ENCODE measurements around the gene TFAP2B.

TFAP2B gene

DNA sequence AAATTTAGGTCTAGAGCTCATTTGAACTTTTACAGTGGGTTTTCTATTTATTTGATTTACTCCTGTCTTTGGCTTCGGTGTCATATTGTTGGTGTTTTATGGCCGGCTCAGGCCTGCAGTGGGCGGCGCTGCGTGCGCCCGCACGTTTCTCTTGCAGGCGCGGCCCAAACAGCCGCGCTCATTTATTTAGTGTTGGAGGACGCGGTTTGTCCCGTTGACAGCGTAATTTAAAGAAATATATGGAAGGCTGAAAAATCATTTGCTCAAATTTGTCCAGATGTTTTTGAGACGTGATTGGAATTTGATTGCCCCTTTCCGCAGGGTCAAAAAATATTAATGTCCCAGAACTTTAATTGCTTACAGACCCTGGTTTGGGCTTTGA, 22.1 kb downstream of the TFAP2B start:
- TF ChIP-seq, protein P1, sequence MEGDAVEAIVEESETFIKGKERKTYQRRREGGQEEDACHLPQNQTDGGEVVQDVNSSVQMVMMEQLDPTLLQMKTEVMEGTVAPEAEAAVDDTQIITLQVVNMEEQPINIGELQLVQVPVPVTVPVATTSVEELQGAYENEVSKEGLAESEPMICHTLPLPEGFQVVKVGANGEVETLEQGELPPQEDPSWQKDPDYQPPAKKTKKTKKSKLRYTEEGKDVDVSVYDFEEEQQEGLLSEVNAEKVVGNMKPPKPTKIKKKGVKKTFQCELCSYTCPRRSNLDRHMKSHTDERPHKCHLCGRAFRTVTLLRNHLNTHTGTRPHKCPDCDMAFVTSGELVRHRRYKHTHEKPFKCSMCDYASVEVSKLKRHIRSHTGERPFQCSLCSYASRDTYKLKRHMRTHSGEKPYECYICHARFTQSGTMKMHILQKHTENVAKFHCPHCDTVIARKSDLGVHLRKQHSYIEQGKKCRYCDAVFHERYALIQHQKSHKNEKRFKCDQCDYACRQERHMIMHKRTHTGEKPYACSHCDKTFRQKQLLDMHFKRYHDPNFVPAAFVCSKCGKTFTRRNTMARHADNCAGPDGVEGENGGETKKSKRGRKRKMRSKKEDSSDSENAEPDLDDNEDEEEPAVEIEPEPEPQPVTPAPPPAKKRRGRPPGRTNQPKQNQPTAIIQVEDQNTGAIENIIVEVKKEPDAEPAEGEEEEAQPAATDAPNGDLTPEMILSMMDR (IDR thresholded peaks at IDR 0.05) = no peak
- Histone ChIP-seq H3K27me3 (ENCODE audit: control insufficient read depth, insufficient read depth, low read length) (peaks cover 6% of the 10 kb centered on the region), H3K4me1 (no peaks in the 10 kb centered on the region)

DNA sequence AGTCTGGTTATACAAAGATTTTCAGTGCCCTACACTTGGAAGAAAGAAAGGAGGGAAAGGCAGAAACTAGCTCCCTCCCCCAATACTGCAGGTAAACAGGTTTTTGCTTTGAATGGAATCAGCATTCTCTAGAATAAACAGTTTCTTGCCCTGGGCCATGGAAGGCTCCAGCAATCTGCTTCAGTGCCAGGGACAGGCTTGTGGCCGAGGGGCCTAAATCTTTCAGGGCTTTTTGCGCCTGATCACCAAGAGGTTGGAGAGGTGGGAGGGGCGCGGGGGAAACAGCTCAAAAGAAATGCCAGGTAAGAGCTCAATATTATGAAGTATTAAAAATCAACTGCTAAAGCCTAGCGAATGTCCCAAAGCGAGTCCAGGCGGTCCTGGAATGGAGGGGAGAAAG, 23.8 kb downstream of the TFAP2B start:
- H3K27ac ChIP-seq = no peak overlapping the region
- no peak overlapping the region for H3K4me3 ChIP-seq (ENCODE audit: low read depth, low read length)
- H3K9ac ChIP-seq = no peak overlapping the region
- H3K36me3 ChIP-seq (ENCODE audit: control insufficient read depth, insufficient read depth, low read length) = no peaks in the 10 kb centered on the region
- no peaks in the 10 kb centered on the region for H3K4me1 ChIP-seq
- H3K79me2 ChIP-seq = no peaks in the 10 kb centered on the region
- H3K9me3 ChIP-seq (ENCODE audit: control insufficient read depth, low read length) = no peaks in the 10 kb centered on the region
- H3K4me2 ChIP-seq (ENCODE audit: low read length) = no peak overlapping the region
- TF ChIP-seq, protein P1 (IDR thresholded peaks at IDR 0.05) = no peak
- H2AFZ ChIP-seq = no peak overlapping the region
- peaks cover 6% of the 10 kb centered on the region for H3K27me3 ChIP-seq (ENCODE audit: control insufficient read depth, insufficient read depth, low read length)

More for the DNA sequence above, 22.1 kb downstream of the TFAP2B start:
- no peak overlapping the region for H3K4me3 ChIP-seq (ENCODE audit: low read depth, low read length)
- H3K9me3 ChIP-seq (ENCODE audit: control insufficient read depth, low read length) = no peaks in the 10 kb centered on the region
- H3K4me2 ChIP-seq (ENCODE audit: low read length) = no peak overlapping the region
- no peak overlapping the region for H3K27ac ChIP-seq
- no peaks in the 10 kb centered on the region for H3K36me3 ChIP-seq (ENCODE audit: control insufficient read depth, insufficient read depth, low read length)
- H2AFZ ChIP-seq = no peak overlapping the region
- H3K9ac ChIP-seq = no peak overlapping the region
- H3K79me2 ChIP-seq = no peaks in the 10 kb centered on the region

DNA sequence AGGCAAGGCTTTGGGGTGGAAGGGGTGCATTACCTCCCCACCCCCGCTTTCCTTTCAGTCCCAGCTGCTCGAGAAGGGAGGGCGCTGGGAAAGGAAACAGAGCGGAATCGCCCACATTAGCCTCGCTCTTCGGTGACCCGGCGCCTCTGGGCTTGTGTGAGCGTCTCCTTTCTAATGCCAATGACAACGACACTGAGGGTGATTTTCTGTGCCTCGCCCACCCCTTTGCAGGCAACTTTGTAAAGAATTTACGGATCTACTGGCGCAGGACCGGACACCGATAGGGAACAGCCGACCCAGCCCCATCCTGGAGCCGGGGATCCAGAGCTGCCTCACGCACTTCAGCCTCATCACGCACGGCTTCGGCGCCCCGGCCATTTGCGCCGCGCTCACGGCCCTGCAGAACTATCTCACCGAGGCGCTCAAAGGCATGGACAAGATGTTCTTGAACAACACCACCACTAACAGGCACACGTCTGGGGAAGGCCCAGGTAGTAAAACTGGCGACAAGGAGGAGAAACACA, 24.3 kb downstream of the TFAP2B start:
- Histone ChIP-seq H3K27me3 (ENCODE audit: control insufficient read depth, insufficient read depth, low read length) (peaks cover 6% of the 10 kb centered on the region), H3K4me2 (ENCODE audit: low read length) (no peak overlapping the region), H3K4me1 (no peaks in the 10 kb centered on the region), H3K36me3 (ENCODE audit: control insufficient read depth, insufficient read depth, low read length) (no peaks in the 10 kb centered on the region), H3K4me3 (ENCODE audit: low read depth, low read length) (no peak overlapping the region), H3K79me2 (no peaks in the 10 kb centered on the region), H3K9me3 (ENCODE audit: control insufficient read depth, low read length) (no peaks in the 10 kb centered on the region), H3K27ac (no peak overlapping the region), H2AFZ (no peak overlapping the region), H3K9ac (no peak overlapping the region)
- TF ChIP-seq, protein P1 (IDR thresholded peaks at IDR 0.05) = no peak

DNA sequence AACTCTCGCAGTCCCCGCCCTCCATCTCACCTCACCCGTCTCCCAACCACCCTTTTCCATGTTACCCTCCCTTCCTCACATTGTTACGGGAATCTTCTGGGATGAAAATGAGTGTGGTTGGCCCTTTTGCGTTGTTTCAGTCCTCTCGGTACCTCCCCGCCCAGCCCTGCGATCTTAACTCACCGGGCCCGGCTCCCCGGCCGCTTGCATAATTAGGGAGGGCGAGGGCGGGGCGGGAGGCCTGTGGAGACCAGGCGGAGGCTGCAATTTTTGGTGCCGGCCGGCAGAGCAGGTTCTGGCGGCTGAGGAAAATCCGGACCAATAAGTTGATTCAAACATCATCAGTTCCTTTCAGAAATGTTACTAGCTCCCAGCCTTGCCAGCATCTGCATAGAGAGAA, 25.2 kb downstream of the TFAP2B start:
- no peak overlapping the region for H3K27ac ChIP-seq
- H3K9me3 ChIP-seq (ENCODE audit: control insufficient read depth, low read length) = no peaks in the 10 kb centered on the region
- no peak overlapping the region for H3K4me2 ChIP-seq (ENCODE audit: low read length)
- H3K27me3 ChIP-seq (ENCODE audit: control insufficient read depth, insufficient read depth, low read length) = peaks cover 10% of the 10 kb centered on the region
- no peaks in the 10 kb centered on the region for H3K36me3 ChIP-seq (ENCODE audit: control insufficient read depth, insufficient read depth, low read length)
- H3K4me1 ChIP-seq = no peaks in the 10 kb centered on the region
- no peaks in the 10 kb centered on the region for H3K79me2 ChIP-seq
- H2AFZ ChIP-seq = no peak overlapping the region
- H3K4me3 ChIP-seq (ENCODE audit: low read depth, low read length) = no peak overlapping the region
- TF ChIP-seq, protein P1 (IDR thresholded peaks at IDR 0.05) = no peak
- no peak overlapping the region for H3K9ac ChIP-seq

DNA sequence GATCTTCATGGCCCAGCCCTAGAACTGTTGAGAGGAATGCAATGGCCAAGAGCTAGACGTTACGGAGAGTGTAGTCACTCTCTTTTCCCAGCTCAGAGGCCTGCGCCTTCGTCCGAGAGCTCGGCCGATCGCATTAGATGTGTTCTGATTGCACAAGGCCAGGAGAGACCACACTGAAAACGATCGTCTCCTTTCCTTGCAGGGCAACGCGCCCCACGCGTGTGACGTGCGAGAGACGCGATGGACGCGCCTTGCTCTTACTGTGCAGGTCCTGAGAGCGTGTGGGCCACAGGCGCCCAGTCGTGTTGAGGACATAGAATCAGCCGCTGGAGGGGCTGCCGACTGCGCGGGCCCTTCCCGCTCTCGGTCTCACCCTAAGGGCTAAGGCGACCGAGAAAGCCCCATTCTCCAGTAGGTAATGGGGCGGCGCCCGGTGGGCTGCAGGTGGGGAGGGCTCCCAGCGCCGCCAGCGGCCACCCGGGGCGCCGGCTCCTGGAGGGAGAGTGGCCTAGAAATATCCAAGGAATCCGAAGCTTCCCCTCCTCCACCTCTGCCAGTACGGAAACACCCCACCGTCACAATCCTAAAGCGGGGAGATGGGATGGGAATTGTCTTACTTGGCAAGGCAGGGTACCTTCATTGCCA, 26.9 kb downstream of the TFAP2B start:
- Histone ChIP-seq H2AFZ (no peak overlapping the region), H3K27me3 (ENCODE audit: control insufficient read depth, insufficient read depth, low read length) (peaks cover 14% of the 10 kb centered on the region), H3K9ac (no peak overlapping the region), H3K4me3 (ENCODE audit: low read depth, low read length) (no peak overlapping the region), H3K4me1 (no peaks in the 10 kb centered on the region), H3K27ac (no peak overlapping the region), H3K4me2 (ENCODE audit: low read length) (no peak overlapping the region), H3K9me3 (ENCODE audit: control insufficient read depth, low read length) (no peaks in the 10 kb centered on the region), H3K36me3 (ENCODE audit: control insufficient read depth, insufficient read depth, low read length) (no peaks in the 10 kb centered on the region), H3K79me2 (no peaks in the 10 kb centered on the region)
- TF ChIP-seq, protein P1 (IDR thresholded peaks at IDR 0.05) = no peak
